NCI-H1105 (cell line): ENCODE results near the gene SPOCK1.
"Not testable (repeated sequence)": the region's sequence is repeated elsewhere in the genome, so short reads cannot be mapped to it uniquely, and the experiment has no call there.

Experiments
- DNase-seq: peaks from one replicate; lab custom pipeline; 2025; lab: John Stamatoyannopoulos, UW

Gene SPOCK1

DNA sequence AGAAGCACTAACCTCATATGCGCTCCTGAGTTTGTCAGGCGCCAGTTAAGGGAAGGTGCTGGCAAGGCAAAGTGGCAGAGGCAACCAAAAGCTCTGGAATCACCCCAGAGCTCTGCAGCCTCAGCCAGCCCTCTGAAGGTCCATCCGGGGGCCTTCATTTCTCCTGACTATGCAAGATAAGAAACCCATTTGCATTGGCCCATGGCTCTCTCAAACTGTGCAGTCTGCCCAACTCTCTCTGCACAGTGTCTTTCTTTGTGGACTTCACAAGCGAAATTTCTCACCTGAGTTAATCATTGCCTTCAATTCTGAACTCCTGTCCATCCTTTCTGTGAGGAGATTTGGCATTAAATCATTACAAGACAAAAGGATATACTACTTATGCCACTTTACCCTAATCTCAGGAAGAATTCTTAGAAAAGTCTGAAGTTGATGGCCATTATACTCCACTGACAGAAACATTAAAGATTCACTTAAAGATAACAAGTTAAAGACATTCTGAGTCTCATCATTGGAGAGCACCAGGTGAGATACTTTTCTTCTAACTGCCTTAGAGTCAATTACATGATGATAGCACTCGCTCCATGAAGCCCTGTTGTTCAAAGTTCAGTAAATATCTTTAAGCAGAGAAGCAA lies 235.6 kb downstream of the SPOCK1 start:
- DNase-seq, result no peak

DNA sequence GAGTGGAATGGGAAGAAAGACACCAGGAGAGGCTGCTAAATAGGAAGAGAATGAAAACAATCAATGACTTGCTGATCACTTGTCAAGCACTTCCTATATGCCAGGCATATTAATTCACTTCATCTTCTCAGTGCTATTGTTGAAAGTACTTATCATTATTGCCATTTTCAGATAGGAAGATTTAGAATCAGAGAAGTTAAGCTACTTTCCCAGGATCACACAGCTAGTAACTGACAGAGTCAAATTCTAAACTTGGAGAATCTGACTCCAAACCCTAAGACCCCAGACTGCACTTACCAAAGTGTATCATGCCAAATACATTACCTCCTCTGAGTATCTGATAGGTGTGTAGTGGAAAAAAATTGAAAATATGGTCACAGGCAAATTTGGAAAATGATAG lies 236.3 kb downstream of the SPOCK1 start:
- no peak for DNase-seq

DNA sequence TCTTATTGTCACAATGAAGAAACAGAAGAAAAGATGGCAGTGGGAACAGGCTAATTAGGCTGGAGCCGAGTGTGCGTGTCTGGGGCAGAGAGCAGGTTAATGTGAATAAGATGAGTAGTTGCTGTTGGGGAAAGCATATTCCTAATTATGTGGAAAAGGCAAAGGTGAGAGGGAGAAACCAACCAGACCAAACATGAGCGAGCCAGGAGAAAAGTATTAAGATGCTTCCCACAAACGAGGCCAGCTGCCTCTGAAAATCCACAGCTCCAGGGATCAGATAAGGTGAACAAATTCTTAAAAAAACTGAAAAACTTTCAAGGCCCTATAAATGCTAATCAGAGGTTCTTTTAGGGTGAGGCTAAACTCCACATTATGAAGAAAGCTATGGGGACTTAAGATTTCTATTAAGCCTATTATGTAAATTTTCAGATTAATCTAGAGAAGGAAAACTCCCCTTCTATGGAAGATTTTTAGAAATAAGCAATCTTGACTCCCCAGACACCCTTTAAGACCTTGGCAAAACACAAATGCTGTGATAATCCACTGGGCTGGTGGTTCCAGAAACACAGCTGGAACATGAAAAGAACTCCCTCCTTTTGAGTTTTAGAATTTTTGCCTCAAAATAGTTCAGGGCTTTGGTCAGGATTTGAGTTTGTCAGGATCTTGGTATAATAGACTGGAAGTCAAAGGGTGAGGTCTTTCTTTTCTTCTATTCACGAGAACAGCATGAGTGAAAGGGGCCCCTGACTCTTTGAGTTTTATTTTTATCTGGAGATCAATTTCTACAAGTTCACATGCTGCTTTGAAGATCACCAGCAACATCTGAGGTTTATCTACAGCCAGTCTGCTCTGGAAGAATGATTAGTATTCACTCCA lies 238.1 kb downstream of the SPOCK1 start:
- no peak for DNase-seq

DNA sequence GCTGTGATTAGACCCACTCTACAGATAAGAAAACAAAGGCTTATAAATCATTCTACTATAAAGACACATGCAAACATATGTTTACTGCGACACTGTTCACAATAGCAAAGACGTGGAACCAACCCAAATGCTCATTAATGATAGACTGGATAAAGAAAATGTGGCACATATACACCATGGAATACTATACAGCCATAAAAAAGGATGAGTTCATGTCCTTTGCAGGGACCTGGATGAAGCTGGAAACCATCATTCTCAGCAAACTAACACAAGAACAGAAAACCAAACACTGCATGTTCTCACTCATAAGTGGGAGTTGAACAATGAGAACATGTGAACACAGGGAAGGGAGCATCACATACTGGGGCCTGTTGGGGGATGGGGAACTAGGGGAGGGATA lies 240.0 kb downstream of the SPOCK1 start:
- DNase-seq, result not testable (repeated sequence)

DNA sequence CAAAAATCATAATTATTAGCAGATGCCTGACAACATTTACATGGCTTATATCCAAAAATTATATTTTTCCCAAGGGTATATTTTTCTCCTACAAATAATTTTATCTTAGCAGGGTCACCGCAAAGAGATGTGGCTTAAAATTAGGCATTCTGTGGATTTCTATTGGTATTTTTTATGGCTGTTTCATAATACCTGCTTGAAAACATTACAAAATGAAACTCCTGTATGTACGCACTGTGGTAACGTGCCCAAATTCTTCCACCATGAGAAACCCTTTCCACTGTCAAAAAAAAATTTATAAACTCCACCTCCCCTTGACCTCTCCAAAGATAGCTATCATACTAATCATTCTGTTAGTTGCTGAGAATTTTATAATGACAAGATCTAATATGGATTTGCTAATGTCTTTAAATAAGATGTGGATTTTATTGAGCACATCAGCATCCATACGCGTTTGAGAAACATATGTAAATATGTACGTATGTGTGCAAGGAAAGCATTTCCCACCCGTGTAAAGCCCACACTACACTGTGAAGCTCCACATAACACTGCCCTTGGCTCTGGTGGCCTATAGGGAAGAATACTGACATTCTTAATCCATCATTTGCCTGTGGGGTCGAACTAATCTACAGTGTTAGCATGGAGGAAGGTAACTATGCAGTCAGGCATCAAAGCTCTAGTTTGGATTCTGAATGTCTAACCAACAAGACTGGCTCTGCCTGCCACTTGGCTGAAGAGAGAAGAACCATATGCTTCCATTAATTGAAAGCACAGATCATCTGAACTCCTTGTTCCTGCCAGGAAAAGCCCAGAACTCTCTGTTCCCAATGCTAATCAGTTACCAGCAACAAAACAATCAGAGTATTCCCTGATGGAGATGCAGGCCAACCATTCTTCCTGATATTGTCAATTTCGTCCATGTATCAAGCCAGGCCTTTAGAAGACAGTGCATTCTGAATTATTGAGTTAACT lies 244.7 kb downstream of the SPOCK1 start:
- no peak for DNase-seq

DNA sequence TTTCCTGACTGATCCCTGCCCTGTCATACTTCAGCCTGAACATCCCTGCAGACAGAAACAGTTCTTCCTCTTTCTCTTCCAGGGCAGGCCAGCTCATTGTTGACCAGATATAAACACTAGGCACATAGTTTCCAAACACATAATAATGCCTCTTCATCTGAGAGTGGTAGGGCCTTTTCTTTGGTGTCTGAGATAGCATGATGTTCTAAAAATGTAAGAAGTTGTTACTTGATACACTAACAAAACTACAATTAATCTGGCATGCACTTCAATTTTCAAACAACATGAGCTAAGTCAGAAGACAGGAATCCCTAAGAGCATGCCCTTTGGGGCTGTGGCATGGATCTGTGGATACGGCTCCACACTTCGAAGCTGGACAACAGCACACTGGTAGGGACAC lies 246.6 kb downstream of the SPOCK1 start:
- DNase-seq, result no peak

DNA sequence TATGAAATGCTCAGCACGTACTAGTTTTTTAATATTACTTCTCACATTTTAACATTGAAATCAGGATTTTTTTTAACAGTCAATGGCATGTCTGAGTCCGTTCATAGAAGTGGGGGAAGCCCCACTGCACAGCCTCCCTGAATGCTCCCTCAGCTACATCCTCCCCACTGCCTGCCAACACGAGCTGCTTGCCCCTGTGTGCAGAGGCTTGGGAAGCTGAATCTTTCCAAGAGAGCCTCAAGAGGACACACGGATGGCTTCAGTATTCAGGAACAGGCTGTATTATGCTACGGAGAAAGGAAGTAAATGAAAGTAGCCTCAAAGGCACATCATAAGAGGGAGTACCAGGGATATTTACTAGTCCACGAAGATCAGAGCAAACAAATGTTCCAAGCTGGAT lies 248.7 kb downstream of the SPOCK1 start:
- DNase-seq, result no peak

DNA sequence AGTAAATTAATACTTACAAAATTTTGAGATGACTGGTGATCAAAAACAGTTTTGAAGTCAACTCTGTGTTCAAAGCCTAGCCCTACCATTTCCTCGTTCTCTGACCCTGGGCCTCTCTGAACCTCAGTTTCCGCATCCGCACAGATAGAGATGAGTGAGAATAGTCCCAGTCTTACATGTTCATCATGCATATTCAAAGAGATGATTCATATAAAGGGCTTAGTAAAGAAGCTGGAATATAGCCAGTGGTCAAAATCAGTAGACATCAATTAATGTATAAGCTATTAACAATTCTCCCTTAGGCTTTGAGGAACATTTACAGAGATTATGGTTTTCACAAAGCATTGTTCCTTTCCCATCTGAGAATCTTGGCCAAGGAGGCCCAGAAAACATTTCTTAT lies 250.6 kb downstream of the SPOCK1 start:
- DNase-seq, result no peak

DNA sequence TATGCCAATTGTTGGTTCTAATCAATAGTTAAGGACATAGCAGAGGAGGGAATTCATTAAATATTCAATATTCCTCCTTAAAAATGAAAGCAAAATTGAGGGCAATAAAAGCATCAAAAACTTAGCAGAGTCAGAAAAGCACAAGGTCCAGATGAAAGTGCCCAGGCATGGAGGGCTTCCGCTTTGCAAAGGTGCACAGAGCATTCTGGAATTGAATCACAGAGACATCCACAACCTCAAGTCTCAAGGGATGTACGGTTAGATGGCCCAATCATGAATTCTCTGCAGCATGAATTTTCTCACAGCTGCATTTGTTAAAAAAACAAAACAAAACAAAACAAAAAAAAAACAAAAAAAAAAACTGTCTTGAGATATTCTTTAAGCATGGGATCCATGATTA lies 253.7 kb downstream of the SPOCK1 start:
- no peak for DNase-seq

DNA sequence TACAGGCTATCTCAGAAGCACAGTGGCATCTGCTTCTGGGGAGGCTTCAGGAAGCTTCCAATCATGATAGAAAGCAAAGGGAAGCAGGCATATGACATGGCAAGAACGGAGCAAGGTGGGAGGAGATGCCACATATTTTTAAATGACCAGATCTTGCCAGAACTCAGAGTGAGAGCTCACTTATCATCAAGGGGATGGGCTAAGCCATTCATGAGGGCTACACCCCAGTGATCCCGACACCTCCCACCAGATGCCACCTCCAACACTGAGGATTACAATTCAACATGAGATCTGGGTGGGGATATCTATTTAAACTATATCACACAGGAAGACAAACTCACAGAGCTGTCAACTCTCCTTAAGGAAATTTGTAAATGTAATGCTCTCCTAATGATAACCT lies 258.8 kb downstream of the SPOCK1 start:
- DNase-seq, result no peak

DNA sequence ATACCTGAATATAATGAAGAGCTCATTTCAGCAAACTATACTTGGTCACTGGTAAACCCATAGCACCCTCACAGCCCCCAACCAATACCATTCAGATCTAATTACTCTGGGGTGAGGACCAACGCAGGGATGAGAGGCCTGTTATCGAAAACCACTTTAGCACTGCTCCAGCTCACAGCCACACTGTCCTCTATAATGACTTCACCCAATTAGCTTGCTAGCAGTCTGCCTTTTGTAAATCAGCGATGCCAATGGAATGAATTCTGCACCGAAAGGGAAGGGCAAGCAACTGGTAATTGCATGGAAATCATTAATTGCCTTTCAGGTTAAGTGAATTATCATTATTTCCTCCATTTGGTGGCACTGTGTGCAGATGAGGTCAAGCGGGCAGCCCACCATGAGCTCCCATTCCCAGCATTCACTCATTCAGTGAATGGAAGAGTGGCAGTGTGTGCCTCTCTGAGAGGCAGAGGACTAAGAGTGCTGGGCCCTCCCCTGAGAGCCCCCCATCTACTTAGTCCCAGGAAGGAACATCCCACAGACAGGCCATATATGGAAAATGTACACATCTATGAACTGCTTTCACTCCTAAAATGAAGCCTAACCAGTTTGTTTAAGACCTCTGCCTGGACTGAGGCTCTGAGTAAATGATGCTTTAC lies 262.1 kb downstream of the SPOCK1 start:
- DNase-seq, result no peak

DNA sequence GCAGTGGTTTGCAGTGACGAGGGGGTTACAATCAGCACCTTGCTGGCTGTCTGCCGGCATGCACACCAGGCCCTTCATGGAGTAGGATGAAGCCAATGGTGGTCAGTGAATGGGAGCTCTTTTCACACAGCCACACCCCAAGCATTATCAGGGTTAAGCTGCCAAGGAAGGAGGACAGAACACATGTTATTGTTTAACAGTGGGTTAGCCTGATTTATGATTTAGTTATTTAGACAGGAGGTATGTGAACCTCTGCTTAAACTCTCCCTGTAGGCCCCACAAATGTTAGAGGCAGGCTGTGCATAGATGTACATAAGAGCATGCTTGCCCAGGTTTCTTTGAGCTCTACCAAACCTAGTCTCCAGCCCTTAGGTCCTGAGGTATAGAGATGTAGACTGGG lies 262.9 kb downstream of the SPOCK1 start:
- DNase-seq, result no peak

DNA sequence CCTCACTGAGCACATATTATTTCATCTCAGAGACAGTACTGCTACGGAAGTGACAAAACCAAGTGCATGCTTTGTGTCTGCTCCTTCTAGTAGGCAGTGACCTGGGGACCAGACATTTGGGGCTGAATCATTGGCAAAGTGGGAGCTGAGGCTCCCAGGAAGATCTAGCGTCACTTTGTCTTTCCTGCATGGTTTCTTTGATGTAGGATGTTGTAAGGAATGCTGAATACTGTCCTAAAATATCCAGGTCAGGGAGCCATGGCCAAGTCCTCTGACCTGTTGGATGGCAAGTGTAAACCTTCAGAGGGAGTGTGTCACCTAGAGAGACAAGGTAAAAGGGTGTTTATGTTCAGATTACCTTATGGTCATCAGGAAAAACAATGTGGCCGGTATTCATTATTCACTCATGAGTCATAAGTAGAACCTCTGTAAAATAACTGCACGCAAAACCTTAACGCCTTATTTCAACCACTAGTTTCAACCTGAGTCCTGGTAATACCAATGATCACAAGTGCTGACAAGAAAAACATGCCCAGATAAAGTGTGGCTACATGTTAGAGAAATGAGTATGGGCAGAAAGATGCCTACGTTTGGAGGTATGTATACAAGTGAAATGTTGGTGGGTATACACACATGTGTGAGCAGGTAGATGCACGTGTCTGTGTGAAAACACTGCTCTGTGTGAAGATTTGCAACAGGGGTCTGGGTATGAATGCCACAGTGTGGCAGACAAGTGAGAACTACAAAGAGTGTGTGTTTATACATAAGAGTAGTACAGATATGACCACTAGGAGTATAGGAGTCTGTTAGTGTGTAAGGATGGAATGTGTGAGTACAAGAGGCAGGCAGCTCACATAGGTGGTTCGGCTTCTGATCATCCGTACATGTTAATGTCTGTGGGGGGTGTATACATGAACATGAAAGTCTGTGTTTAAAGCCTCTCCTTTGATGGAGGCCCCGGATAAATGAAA lies 263.9 kb downstream of the SPOCK1 start:
- DNase-seq, result no peak

DNA sequence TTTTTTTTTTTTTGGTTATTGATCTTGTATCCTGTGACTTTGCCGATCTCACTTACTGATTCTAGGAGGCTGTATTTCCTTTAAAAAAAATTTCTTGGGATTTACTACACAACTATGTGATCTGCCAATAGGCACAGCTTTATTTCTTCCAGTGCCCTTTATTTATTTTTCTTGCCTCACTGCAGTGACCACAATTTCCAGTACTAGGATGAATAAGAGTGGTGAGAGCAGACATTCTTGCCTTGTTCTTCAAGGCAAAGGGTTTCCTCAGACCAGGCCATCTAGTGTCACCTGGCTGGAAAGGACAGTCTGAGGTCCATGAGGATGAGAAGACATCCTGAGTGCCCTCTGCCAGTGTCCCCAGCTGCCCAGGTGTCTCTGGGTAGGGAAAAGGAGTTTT lies 265.4 kb downstream of the SPOCK1 start:
- no peak for DNase-seq

DNA sequence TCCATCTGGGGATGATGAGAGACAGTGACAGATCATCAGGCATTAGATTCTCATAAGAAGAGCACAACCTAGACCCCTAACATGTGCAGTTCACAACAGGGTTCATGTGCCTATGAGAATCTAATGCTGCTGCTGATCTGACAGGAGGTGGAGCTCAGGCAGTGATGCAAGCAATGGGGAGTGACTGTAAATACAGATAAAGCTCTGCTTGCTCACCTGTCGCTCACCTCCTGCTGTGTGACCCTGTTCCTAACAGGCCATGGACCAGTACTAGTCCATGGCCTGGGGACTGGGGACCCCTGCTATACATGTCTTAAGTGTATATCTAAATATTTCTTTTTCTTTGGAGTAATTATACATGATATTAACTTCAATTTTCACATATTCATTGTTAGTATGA lies 265.8 kb downstream of the SPOCK1 start:
- DNase-seq, result not testable (repeated sequence)

DNA sequence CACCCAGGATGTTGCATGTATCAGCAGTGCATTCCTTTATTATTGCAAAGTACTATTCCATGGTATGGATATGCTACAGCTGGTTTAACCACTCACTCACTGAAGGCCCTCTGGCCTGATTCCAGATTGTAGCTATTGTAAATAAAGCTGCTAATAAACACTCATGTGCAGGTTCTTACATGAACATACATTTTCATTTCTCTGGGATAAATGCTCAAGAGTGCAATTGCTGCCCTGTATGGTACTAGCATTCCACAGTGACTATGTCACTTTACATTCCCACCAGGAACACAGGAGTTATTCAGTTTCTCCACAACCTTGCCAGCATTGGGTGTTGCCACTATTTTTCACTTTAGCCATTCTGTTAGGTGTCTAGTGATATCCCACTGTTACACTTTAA lies 267.6 kb downstream of the SPOCK1 start:
- peak; percentile 34 for DNase-seq

DNA sequence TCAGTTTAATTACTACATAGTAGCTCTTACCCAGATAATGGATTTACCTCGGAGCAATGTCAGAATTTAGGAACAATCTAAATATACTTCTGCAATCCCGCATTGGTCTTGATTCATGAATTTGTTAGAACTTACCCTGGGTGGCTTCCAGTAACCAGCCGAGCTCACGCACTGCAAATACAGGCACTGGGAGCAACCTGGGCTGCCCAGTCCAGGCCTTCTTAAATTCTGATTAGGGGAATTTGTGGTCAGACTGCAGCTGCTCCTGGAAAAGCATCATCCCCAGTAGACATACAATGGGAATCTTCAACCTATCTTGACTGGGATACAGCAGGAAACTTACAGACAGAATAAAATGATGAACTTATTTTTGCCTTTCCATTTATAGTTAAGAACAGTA lies 270.3 kb downstream of the SPOCK1 start:
- DNase-seq, result no peak

DNA sequence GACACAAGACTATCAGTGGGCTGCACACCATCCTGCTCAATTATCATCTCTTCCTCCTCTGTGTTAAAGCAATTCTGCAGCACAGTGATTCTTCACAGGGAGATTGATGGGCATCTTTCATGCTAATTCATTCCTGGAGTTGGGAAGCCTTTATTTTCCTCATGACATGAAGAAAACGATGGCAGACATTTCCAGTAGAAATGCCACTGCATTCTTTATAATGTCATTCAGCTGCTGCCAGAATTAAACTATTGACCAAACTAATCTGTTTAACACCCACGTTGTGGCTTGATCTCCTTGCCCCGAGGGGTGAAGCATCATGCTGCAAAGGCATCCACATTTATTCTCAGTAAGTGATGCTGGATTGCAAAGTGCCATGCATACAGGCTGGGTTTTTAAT lies 273.0 kb downstream of the SPOCK1 start:
- no peak for DNase-seq

DNA sequence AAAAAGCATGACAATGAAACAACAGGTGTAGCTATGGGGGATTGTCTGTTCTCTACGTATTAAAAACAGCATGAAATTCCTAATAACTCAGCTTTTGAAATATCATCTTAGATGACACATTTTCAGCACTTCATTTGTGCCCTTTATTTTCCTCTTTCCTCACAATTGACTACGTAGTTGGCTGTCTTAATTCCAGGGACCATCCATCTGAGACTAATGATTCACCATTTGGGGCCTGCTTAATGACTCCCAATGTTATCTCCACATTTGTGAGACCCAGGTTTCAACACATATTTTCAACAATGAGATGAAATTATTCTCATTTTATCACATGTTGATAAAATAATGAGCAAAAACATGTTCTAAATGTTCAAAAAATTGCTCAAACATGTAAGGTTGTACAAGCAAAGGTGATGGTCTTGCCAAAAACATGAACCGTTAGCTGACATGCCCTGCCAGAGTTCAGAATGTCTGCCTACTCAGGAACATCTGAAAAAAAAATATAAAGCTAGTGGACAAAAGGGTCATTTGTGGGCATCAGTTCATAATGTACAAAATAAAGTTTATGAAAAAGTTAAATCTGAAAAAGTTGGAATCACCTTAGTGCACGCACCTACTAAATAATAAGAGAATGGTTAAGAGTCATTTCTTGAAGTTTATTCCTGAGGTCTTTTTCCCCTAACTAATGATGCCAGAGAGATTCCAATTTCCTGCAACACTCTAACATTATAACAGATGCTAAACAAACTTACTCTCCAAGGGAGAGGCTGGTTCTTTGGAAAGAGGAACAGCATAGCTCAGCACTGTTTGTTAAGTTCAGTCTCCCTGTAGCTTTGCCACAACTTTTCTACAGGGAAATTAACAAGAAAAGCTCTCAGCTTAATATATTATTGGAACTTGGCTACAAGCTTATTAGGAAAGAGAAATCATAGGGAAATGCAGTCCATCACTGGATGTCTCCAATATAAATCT lies 275.5 kb downstream of the SPOCK1 start:
- no peak for DNase-seq

DNA sequence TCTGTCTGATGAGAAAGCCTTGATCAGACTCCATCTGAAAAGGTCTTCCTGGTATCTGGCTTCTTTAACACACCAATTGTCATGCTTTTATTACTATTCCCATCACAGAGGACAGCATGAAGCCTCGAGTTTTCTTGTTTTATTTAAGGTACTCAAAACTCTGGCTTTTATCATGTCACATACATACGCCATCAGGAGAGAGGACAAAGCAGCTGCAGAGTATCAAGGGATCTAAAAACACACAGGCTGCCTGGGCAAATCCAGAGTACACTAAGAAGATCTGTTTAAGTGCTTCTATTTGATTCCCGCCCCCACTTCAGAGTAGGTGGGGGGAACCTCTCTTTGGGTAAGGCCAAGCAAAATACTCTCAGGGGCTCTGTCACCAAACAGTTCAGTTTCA lies 277.2 kb downstream of the SPOCK1 start:
- no peak for DNase-seq
